ENCODE data around the gene TPH2.
A peak's percentile ranks its signal among the peaks of the same experiment; 100 is the strongest.

Gene TPH2

GRCh38 chr12:71935594-71935993, 3.1 kb upstream of the TPH2 start:
- TF ChIP-seq FOXA1 (IDR thresholded peaks at IDR 0.05) = no peak
- TF ChIP-seq SP1 (IDR thresholded peaks at IDR 0.05) = no peak
- TF ChIP-seq ZNF384 (IDR thresholded peaks at IDR 0.05) = no peak
- no peak for TF ChIP-seq FOXM1 (IDR thresholded peaks at IDR 0.05; ENCODE audit: borderline replicate concordance)
- TF ChIP-seq BHLHE40 (IDR thresholded peaks at IDR 0.05; ENCODE audit: borderline replicate concordance) = no peak
- no peak for DNase-seq (ENCODE audit: extremely low spot score)
- POLR2A ChIA-PET = no interaction called here
- CTCF ChIA-PET = no interaction called here

- no peak for TF ChIP-seq FOXM1 (IDR thresholded peaks at IDR 0.05; ENCODE audit: borderline replicate concordance)
- TF ChIP-seq HDGF (IDR thresholded peaks at IDR 0.05; ENCODE audit: borderline replicate concordance) = no peak
- TF ChIP-seq L3MBTL2 (conservative IDR thresholded peaks at IDR 0.05) = no peak
- no peak for TF ChIP-seq SUZ12 (IDR thresholded peaks at IDR 0.05)
- TF ChIP-seq FOXA1 (IDR thresholded peaks at IDR 0.05) = no peak
- no peak for TF ChIP-seq SP1 (IDR thresholded peaks at IDR 0.05)
- TF ChIP-seq ARNT (IDR thresholded peaks at IDR 0.05) = no peak
- no peak for TF ChIP-seq LEF1 (IDR thresholded peaks at IDR 0.05; ENCODE audit: borderline replicate concordance)
- TF ChIP-seq ZNF384 (IDR thresholded peaks at IDR 0.05) = no peak
- TF ChIP-seq PKNOX1 (IDR thresholded peaks at IDR 0.05) = no peak
- TF ChIP-seq ELF4 (IDR thresholded peaks at IDR 0.05) = no peak
- no peak for TF ChIP-seq BHLHE40 (IDR thresholded peaks at IDR 0.05; ENCODE audit: borderline replicate concordance)
- no peak for TF ChIP-seq CTBP1 (IDR thresholded peaks at IDR 0.05; ENCODE audit: borderline replicate concordance)
- DNase-seq (ENCODE audit: extremely low spot score) = no peak
- POLR2A ChIA-PET = no interaction called here
- CTCF ChIA-PET = no interaction called here
Measured at GRCh38 chr12:71940068-71940467, 1.4 kb downstream of the TPH2 start.

DNA sequence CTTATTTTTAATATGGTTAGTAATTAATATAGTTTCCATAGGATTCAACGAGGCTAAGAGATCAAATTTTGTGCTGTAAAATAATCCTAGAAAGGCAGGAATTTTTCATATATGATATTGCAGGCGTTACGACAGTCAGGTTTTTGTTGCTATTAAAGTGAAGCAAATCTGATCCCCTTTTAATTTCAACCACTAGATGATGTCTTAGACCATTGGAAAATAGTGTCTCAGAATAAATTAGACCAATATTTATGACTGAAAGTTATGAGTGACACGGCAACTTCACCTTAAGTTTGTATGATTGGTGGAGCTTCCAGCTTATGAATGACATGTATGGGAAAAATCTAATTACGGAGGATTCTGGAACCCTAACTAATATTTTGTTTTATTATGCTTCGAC, 2.5 kb downstream of the TPH2 start:
- ChIA-PET POLR2A (no interaction called here), CTCF (no interaction called here)
- no peak for DNase-seq (ENCODE audit: extremely low spot score)
- TF ChIP-seq SP1 (IDR thresholded peaks at IDR 0.05) (no peak), ZNF384 (IDR thresholded peaks at IDR 0.05) (no peak), PKNOX1 (IDR thresholded peaks at IDR 0.05) (0 out of 2 replicates have a peak, but pooled peaks have one; percentile 19)

GRCh38 chr12:71942259-71942658, 3.6 kb downstream of the TPH2 start:
- TF ChIP-seq FOXA1 (IDR thresholded peaks at IDR 0.05) (no peak), BHLHE40 (IDR thresholded peaks at IDR 0.05; ENCODE audit: borderline replicate concordance) (no peak), PKNOX1 (IDR thresholded peaks at IDR 0.05) (no peak), HDGF (IDR thresholded peaks at IDR 0.05; ENCODE audit: borderline replicate concordance) (no peak), CTBP1 (IDR thresholded peaks at IDR 0.05; ENCODE audit: borderline replicate concordance) (no peak), LEF1 (IDR thresholded peaks at IDR 0.05; ENCODE audit: borderline replicate concordance) (no peak), ELF4 (IDR thresholded peaks at IDR 0.05) (no peak), FOXM1 (IDR thresholded peaks at IDR 0.05; ENCODE audit: borderline replicate concordance) (no peak), ARNT (IDR thresholded peaks at IDR 0.05) (no peak)
- ChIA-PET POLR2A (no interaction called here), CTCF (interaction anchor here (0.6 kb wide), 1 partner anchor 15 kb away, joined by 12 read pairs; no protein-coding TSS in a partner anchor)
- DNase-seq (ENCODE audit: extremely low spot score) = no peak

- POLR2A ChIA-PET = no interaction called here
- CTCF ChIA-PET = no interaction called here
- TF ChIP-seq NFRKB (IDR thresholded peaks at IDR 0.05) (no peak), BHLHE40 (IDR thresholded peaks at IDR 0.05; ENCODE audit: borderline replicate concordance) (no peak), TARDBP (IDR thresholded peaks at IDR 0.05) (no peak), L3MBTL2 (conservative IDR thresholded peaks at IDR 0.05) (no peak), HDGF (IDR thresholded peaks at IDR 0.05; ENCODE audit: borderline replicate concordance) (no peak), SP1 (IDR thresholded peaks at IDR 0.05) (no peak)
Measured at GRCh38 chr12:71942703-71943102, 4.1 kb downstream of the TPH2 start.

GRCh38 chr12:71945121-71945520, 6.5 kb downstream of the TPH2 start:
- POLR2A ChIA-PET = no interaction called here
- no peak for DNase-seq (ENCODE audit: extremely low spot score)
- CTCF ChIA-PET = no interaction called here
- TF ChIP-seq FOXM1 (IDR thresholded peaks at IDR 0.05; ENCODE audit: borderline replicate concordance) = no peak

More at GRCh38 chr12:71942703-71943102, 4.1 kb downstream of the TPH2 start:
- no peak for DNase-seq (ENCODE audit: extremely low spot score)

DNA sequence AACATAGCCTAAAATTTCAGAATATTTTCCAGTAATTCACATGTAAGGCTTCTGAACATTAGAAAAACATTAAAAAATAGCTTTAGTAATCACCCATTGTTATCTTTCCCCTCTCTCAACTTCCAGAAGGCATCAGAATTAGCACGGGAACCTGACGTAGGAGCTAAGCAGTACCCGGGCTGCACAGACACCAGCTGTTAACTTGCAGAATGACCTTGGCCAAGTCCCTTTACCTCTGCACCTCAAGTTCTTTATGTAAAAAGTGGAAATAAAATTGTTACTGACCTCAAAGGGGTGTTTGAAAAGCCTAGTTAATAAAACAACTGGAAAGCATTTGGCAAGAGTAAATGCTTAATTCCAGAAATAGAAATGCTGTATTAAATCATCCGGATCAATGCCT, 7.2 kb downstream of the TPH2 start:
- no peak for DNase-seq (ENCODE audit: extremely low spot score)
- CTCF ChIA-PET = no interaction called here
- TF ChIP-seq TARDBP (IDR thresholded peaks at IDR 0.05) = no peak
- TF ChIP-seq CTBP1 (IDR thresholded peaks at IDR 0.05; ENCODE audit: borderline replicate concordance) = no peak
- TF ChIP-seq ARNT (IDR thresholded peaks at IDR 0.05) = no peak
- TF ChIP-seq PKNOX1 (IDR thresholded peaks at IDR 0.05) = no peak
- no peak for TF ChIP-seq HDGF (IDR thresholded peaks at IDR 0.05; ENCODE audit: borderline replicate concordance)
- TF ChIP-seq LEF1 (IDR thresholded peaks at IDR 0.05; ENCODE audit: borderline replicate concordance) = no peak
- no peak for TF ChIP-seq NFRKB (IDR thresholded peaks at IDR 0.05)
- TF ChIP-seq L3MBTL2 (conservative IDR thresholded peaks at IDR 0.05) = no peak
- no peak for TF ChIP-seq ELF4 (IDR thresholded peaks at IDR 0.05)
- TF ChIP-seq SUZ12 (IDR thresholded peaks at IDR 0.05) = no peak
- TF ChIP-seq FOXK2 (IDR thresholded peaks at IDR 0.05) = no peak
- no peak for TF ChIP-seq FOXM1 (IDR thresholded peaks at IDR 0.05; ENCODE audit: borderline replicate concordance)
- no peak for TF ChIP-seq SP1 (IDR thresholded peaks at IDR 0.05)
- POLR2A ChIA-PET = no interaction called here
